GM21381 (cell line): ENCODE results near the gene MTSS2.

Source experiments
- ATAC-seq: cut with Tn5 transposase; IDR thresholded peaks from one replicate; pipeline ENCODE4 v1.9.1; 2021; ENCODE audit warnings: mild to moderate bottlenecking, moderate library complexity; ENCODE audit not compliant: unreplicated experiment

MTSS2 gene

DNA sequence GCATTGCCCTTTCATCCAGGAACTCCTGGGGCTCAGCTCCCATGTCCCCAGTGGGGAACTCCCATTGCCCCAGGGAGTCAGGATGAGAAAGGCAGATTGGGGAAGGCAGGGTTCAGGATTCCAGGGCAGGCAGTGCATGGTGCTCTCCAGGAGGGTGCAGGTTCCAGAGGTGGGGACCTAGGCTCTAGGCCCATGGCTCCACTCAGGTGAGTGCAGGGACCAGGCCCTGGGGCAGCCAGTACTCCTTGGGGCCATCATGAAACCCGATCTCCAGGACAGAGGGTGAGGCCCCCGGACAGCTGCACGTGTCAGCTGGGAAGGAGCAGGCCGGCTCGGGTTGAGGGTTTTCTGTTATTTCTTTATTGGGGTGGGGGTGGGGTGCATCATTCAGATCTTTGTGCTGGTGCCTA is 1.3 kb upstream of the MTSS2 start:
- ATAC-seq: no peak

DNA sequence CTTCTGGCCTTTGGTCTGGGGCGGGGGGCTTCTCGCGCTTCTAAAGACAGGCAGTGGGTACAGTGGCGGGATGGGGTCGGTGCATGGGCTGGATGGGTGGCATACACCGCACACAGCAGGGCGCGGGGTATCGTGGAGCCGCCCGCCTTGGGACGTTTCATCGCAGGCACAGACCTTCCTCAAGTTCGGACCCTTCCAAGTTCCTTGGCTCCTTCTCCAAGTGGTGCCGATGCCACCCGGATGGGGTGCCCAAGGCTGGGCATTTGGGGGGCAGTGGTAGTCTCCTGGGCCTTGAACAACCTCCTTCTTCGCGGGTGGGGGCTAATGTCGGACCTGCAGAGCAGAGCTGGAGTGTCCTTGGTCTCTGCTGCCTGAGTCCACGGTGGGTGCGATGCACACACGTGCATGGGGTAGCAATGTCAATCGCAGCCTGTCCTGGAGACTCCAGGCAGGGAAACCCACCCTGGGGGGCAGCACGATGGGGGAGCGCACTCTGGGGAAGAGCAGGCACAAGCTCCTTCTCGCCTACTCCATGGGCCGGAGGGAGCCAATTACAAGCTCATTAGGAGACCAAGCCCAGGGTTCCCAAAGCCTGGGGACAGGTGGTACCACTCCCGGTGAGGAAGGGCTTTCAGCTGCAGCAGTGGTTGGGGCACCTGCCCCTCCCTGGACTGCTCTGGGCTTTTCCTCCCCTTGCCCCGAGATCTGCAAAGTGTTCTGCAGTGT is 686 bp upstream of the MTSS2 start:
- ATAC-seq: no peak

DNA sequence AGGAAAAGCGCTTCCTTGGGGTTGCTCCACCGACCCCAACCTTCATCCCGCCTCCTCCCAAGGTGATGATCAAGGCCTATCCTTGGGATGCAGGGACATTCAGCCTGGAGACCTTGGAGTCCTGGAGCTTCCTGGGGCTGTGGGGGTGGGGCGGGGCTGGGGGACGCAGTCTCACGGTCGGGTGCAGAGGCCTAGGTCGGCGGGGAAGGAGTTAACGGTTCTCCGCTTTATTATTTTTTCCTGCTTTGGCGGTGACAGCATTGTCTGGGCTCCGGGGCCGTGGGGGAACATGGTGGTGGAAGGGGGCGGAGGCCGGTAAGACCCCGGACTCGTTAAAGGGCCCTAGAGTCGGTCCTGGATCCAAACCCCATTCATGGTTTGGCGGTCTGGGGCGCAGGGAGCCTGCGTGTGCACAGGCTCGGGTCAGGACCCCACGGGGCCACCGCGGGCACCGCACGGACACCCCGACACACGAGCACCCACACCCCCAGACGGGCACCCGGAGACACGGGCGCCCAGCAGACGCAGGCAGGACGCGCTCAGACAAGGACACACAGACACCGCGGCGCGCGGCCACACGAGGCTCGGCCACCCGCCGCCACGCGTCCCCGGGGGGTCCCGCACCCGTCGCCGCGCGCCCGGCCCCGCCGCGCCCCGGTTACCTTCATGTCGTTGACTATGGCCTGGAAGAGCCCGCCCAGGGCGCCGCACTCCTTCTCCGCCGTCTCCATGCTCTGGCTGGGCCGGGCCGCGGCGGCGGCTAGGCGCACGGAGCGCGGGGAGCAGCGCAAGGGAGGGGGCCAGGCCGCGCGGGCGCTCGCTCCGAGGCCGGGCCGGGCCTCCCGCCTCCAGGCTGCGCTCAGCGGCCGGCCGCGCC is 554 bp downstream of the MTSS2 start:
- ATAC-seq: no peak

DNA sequence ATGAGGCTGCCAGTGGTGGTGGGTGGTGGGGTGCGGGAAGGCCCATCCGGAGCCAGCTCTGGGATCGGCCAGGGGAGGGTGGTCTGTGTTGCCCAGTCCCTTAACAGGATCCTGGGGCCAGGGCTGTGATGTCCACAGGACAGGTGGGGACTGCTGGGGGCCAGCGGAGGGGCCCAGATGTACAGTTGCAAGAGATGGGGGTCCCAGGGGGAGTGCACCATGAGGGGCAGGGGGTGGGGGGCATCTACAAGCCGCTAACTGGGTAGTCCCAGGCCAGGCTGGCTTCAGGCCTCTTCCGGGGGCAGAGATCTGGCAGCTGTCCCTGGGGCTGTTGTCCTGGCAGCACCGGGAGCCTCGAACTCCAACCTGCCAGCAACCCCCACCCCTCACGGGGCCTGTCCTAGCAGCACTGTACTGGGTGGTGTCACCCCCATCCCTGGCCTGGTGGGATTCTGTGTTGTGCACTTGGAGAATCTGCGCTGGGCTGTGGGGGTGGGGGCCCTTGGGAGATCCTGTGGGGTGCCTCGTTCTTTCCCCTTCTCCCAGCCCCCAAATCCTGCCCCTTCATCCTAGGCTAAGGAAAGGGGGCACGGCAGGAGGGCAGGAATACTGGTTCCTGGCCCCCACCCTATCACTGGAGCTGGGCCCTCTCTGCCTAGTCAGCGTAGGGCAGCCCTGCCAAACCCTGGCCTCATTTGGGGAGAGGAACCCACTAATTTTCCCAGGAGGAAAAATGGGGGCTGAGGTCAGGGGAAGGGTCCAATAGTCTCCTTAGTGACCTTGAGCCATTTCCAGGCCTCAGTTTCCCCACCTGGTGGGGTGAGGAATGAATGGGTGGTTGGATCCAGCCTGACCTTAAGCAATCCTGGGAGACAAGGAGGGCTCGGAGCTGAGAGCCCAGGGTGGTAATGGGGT is 1.4 kb downstream of the MTSS2 start:
- ATAC-seq: no peak

DNA sequence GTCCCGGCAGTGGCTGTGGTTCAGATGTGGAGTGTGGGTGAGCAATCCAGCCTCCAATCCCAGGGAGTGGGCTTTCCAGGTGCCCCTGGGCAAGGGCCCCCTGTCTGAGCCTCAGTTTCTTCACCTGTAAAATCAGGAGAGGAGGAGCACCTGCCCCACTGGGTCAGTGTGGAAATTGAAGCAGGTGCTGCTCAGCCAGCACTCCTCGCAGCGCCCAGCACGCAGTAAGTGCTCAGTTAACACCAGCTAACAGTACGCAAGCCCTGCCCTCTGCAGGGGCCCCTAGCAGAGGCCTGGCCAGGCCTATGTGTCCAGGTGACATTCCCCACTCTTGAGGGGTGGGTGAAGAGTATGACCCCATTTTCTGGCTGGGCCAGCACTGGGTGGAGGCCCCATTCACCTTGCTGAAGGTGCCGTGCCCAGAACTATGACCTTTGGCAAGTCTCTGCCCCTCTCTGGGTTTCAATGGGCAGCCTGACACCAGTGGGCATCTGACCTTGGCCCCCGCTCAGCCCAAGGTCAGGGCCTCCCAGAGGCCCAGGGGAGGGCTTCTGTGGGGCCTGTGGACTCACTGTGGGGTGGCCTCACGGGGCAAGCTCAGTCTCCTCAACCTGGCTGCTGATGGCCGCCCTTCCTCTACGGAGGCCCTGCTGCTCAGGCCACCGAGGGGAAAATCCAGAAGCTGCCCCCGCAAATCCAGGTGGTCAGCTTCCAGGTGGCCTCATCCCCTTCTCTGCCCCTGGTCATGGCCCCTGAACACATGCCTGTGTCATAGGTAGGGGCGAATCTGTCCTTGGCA is 2.5 kb downstream of the MTSS2 start:
- no peak for ATAC-seq

DNA sequence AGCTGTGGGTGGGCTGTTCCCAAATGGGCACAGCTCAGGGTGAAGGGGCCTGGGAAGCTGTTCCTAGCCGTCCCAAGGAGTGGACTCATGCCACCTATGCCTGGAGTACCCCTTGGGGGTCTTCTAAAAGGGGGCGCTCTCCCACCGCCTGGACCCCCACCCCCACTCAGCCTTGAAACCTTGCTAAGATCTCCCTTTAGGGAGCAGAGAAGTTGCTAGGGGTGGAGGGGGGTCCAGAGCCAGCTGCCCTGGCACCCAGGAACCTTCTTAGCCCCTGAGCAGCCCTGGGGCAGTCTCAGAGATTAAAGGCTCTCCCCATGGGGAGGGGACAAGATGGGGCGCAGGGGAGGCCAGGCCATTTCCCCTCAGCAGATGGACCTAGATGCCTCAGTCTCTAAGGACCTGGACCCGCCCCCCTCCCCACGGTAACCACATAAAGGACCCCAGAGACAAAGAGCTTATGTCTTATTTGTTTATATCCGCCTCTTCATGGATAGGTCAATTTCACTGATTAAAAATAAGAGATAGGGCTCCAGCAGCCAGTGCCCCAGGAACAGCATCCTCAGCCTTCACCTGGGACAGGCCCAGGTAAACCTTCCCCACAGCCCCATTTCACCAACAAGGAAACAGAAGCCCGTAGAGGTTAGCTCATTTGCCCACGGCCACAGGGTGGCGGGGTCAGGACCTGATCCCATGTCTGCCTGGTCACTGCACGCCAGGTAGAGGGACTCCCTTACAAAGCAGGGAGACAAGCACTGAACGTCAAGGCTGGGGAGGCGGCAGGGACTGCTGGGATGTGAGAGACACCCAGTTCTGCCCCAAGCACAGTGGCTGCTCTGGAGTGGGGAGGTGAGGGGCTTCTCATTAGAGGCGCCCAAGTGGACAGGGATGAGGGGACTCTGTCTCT is 3.4 kb downstream of the MTSS2 start:
- no peak for ATAC-seq

DNA sequence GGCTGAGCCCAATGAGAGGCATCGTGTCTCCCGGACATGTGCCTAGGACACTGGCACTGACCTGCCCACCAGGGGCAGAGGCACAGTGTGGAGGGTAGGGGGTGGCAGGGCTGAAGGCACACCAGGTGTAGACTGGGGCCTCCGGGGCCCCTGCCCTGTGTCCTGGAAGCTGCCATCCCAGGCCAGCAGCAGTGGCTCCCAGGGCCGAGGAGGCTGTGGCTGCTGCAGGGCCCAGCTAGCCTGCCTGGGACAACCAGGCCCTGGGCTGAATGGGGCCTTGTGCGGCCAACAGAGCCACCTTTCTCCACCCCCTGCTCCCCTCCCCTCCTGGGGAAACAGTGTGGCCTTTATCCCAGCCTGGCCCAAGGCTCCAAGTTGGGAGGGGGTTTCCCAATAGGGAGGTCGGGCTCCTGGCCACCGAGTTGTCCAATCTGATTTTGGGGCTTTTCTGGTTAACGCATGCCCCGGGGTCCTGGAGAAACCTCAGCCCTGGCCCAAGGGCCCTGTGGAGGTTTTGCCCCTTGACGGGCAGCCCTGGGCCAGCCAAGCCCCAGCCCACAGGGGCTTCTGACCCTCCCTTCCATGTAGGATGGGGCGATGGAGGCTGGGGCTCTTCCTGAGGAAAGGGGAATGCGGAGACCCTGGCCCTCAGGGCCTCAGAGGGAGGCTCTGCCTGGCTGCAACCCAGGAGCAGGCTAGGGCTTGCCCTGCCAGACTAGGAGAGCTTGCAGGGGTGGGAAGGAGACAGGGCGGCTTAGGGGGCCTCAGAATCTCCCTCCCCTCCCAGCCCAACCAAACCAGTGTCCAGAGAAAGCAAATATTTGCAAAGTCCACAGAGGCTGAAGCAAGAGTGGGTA is 4.2 kb downstream of the MTSS2 start:
- no peak for ATAC-seq

DNA sequence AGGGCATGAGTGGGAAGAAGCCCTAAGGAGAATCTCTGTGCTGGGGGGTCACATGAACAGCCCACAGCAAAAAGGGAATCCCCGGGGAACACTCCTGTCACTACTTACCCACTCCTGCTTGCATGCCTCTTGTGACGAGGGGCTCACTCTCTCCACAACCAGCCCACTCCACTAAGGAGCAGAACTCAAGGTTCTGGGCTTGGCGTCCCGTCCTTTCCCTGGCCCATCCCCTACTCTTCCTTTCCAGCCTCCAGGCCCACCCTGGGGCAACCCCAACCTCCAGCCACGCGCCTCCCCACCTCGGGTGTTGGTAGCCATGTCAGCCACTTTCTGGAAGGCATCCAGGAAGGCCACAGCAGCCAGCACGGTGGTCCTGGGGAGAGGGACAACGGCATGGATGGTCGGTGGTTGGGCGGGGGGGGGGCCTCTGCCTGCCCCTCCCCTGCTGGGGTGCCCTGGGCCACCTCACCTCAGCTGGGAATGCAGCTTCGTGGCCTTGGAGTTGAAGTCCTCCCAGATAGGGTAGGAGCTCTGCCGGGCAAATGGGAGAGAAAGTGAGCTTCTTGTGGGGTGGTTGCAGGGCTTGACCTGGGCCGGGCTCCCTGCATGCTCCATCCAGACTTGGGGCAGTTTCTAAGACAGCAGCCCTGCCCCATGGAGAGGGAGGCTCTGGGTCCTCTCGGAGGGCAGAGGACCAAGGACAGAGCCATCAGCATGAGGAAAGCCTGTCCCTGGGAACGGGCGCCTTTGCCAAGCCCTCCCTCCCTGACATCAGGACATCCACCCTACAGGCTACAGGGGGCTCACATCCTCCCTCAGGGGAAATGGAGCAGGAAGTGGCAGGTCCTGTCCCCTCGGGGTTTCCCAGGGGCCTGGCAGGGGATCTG is 5.1 kb downstream of the MTSS2 start:
- ATAC-seq: no peak

DNA sequence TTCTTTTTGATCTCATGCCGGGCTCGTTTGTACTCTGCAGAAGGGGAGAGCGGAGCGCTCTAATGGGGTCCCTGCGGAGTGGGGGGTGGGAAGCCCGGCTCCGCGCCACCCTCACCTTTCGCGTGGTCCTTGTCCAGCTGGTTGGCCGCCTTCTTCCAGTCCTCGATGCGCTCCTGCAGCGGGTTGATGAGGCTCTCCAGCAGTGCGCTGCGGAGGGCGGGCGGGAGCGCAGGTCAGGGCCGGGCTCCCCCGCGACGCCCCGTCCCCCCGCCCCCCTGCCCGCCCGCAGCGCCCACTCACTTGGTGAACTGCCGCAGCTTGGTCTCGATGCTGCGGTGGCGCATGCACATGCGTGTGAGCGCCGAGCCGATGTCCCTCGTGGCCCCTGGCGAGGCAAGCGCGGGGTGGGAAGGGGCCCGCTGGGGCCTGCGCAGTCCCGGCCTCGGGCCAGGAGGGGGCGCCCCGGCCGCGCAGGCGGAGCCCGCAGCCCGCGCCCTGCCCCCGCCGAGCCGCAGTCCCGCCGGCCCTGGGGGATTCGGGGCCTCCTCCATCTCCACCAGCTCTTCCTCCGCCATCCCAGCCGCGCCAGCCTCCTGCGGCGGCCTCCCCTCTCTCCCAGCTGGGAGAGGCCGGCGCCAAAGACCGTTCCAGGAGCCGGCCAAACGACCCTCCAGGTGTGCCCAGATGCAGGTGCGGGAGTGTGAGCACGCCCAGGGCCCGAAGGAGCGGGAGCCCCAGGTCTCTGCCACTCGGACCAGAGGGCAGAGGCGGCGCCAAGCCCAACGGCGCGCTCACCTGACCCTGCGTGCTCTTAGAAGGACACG is 6.0 kb downstream of the MTSS2 start:
- no peak for ATAC-seq

DNA sequence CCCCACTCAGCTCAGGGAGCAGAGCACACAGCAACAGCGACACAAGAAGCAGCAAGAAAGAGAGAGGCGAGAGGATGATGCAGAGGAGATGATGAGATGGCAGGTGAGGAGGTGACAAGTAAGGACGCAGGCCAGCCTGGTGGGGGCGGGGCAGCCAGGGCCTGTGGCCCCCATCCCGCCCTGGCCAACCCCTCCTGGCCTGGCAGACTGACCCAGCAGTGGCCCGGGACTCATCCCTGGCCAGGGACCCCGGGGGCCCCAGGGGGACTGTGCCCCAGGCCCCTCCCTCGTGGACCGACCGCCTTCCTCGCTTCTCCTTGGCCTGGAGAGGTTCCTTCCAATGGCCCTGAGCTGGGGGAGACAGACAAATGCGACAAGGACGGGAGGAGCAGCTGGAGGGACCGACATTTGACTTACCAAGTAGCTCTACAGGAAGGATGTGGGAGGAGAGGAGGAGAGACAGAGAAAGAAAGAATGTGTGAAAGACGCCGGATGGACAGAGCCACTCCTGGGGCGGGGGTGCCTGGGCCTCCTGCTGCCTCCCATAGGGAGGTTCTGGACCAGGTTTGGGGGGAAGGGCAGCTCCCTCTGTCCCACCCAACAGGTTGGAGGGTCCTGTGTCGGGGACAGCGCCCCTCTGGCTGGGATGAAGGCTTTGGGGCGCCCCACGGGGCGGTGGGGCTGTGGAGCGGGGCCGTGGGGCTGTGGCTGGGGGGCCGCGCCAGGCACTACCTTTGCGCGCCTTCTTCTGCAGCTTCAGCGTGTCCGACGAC is 6.8 kb downstream of the MTSS2 start:
- ATAC-seq: no peak

DNA sequence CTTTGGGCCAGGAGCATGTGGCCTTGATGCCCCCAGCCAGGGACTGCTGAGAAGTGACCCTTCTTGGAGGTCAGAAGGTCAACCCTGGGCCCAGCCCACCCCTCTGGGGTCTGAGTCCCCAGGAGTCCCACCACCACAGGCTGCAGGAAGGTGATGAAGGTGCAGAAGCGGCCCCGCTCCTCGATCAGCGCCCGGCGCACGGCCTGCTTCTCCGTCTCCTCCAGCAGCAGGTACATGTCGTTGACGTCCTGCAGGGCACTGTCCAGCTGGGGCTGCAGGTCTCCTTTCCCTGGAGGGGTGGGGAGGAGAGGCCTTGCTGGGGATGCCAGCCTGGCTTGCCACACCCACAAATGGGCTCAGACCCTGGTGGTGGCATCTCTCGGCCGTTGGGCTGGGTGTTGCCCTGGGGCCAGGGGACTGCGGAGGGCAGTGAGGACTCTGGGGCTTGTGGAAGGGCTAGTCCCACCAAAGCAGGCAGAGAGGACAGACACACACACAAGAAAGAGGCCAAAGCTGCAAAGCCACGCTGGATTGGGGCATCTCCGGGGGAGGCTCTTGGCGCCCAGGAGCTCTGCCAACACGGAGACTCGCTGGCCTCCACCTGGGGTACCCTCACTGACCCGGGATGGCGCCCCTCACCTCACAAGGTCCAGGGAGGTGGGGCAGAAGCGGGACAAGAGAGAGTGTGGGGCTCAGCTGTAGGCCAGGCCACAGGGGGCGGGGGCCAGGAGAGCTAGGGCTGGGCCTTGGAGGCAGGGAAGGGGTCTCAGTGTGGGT is 7.5 kb downstream of the MTSS2 start:
- no peak for ATAC-seq

DNA sequence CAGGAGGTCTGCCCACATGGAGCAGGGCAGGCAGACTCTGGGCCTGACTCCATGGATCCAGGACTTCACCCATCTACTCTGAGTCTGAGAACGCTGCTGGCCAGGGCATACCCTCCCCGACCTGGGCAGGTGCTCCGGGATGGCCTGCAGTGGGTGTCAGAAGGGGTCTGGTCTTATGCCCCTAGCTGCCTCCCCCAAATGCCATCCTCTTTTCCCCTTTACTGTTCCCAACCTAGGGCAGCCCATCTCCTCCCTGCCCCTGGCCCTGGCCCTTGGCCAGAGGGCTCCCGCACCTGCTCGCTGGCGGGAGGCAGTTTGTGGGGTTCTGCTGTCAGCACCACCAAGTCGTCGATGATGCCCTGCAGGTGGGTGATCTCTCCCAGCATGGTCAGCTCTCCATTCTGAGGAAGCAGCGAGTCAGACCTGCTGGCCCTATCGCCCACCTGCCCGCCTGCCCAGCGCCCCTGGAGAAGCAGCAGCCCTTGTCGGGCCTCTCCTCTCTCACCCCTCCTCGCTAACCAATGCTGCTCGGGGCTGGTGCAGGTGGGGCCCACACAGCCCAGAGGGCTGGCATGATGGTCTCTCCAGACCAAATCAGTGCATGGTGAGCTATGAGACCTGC is 8.2 kb downstream of the MTSS2 start:
- ATAC-seq: no peak

DNA sequence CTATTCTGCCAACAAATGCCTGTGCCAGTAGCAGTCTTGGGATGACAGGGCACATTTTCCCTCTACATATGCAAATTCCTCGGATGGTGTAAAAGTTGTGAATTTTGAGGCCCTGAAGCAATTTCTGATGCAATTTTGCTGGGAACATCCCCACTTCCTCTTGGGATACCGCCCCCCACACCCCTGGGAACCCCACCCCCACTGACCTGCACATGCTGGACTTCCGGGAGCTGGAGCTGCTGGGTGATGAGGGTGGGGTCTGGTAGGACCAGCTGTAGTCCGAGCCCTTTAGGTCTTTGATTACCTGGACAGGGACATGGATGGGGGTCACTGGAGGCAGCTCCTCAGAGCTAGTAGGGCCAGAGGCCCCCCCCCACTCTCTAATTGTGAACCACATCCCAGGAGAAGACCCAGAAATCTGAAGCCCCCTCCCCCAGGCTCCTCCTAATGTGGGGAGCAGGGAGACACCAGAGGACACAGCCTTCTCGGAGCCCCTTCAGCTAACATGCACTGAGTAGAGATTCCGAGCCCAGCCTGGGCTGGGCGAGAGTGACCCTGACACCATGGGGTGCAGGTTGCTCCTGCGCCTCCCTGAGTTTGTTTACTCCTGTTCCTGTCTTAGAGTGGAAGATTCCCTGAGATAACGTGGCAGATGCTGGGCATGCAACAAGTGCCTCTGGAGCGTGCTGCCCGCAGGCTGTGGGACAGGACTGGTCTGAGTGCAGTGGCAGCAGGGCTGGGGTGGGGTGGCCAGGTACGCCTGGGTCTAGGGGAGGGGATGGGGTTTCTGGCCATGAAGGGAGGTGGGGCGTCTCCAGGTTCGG is 9.0 kb downstream of the MTSS2 start:
- no peak for ATAC-seq
